GM12878 (cell line): ENCODE measurements around the gene OR9Q1.

Experiments used
- CBX5 ChIP-seq: sonication (generic); IDR thresholded peaks from 2 replicates; pipeline ENCODE4 v1.6.1; 2016; ENCODE audit warnings: low read depth, moderate library complexity, mild to moderate bottlenecking, inconsistent platforms
- E2F8 ChIP-seq: fragments of 450-650 bp; IDR thresholded peaks from 2 replicates; pipeline ENCODE4 v1.6.1; 2018; ENCODE audit warnings: mild to moderate bottlenecking, low read depth, moderate library complexity; ENCODE audit not compliant: partially characterized antibody
- EED ChIP-seq: sonication (generic); IDR thresholded peaks from 2 replicates; pipeline ENCODE4 v1.6.1; 2016; ENCODE audit warnings: antibody characterized with exemption, low read depth
- EP300 ChIP-seq, 2 experiments: fragments of 150-350 bp in 1 of 2; IDR thresholded peaks; 2 replicates each; pipeline ENCODE4 v1.6.1; 2011 to 2012; ENCODE audit warnings: low read depth in 2 of 2, low read length in 2 of 2, borderline replicate concordance in 1 of 2, improper control_type of control experiment in 1 of 2, inconsistent platforms in 1 of 2; ENCODE audit not compliant: control insufficient read depth in 1 of 2
- FOXK2 ChIP-seq: fragments of 450-650 bp; IDR thresholded peaks from 2 replicates; pipeline ENCODE4 v1.6.1; 2017; ENCODE audit warnings: mild to moderate bottlenecking, moderate library complexity
- HSF1 ChIP-seq: fragments of 150-350 bp; IDR thresholded peaks from 2 replicates; pipeline ENCODE4 v1.6.1; 2014; ENCODE audit warnings: mild to moderate bottlenecking, low read depth, low read length
- POLR2A ChIP-seq: IDR thresholded peaks from 2 replicates; pipeline ENCODE4 v1.6.1; 2011; ENCODE audit warnings: low read depth, mild to moderate bottlenecking, low read length
- RAD21 ChIP-seq: IDR thresholded peaks from 2 replicates; pipeline ENCODE4 v1.6.1; 2011; ENCODE audit warnings: mild to moderate bottlenecking, low read depth, low read length, moderate library complexity; ENCODE audit not compliant: insufficient read depth
- SIX5 ChIP-seq: IDR thresholded peaks from 2 replicates; pipeline ENCODE4 v1.6.1; 2011; ENCODE audit warnings: mild to moderate bottlenecking, low read depth, low read length, moderate library complexity; ENCODE audit not compliant: severe bottlenecking
- SMAD1 ChIP-seq: fragments of 450-650 bp; IDR thresholded peaks from 2 replicates; pipeline ENCODE4 v1.6.1; 2018; ENCODE audit warnings: mild to moderate bottlenecking, low read depth; ENCODE audit not compliant: partially characterized antibody
- SUZ12 ChIP-seq: fragments of 200-600 bp; sonication (generic); IDR thresholded peaks from one replicate; pipeline ENCODE4 v1.6.1; 2018; ENCODE audit warnings: antibody characterized with exemption, mild to moderate bottlenecking; ENCODE audit not compliant: unreplicated experiment
- YBX1 ChIP-seq: fragments of 450-650 bp; IDR thresholded peaks from 2 replicates; pipeline ENCODE4 v1.6.1; 2016; ENCODE audit warnings: antibody characterized with exemption
- ZNF217 ChIP-seq: fragments of 450-650 bp; IDR thresholded peaks from 2 replicates; pipeline ENCODE4 v1.6.1; 2017; ENCODE audit warnings: antibody characterized with exemption, mild to moderate bottlenecking
- TF ChIP-seq, protein P1 (sequence below), 3 experiments: IDR thresholded peaks in 2 of 3; conservative IDR thresholded peaks in 1 of 3; 2 replicates each; pipeline ENCODE4 v1.5.1; 2011; ENCODE audit warnings: low read depth in 3 of 3, low read length in 3 of 3, mild to moderate bottlenecking in 3 of 3, control low read depth in 2 of 3, moderate library complexity in 2 of 3, inconsistent platforms in 1 of 3, mixed read lengths in 1 of 3; ENCODE audit not compliant: control insufficient read depth in 2 of 3, insufficient read depth in 1 of 3; ENCODE audit errors: extremely low read depth in 1 of 3

- no peak for TF ChIP-seq POLR2A
- TF ChIP-seq CBX5 = no peak
- TF ChIP-seq ZNF217 = no peak
- no peak for TF ChIP-seq EP300 (IDR thresholded peaks at IDR 0.05; ENCODE audit: borderline replicate concordance in 1 of 2, control insufficient read depth in 1 of 2, low read depth in 2 of 2, low read length in 2 of 2)
- no peak for TF ChIP-seq YBX1
- TF ChIP-seq, protein P1, sequence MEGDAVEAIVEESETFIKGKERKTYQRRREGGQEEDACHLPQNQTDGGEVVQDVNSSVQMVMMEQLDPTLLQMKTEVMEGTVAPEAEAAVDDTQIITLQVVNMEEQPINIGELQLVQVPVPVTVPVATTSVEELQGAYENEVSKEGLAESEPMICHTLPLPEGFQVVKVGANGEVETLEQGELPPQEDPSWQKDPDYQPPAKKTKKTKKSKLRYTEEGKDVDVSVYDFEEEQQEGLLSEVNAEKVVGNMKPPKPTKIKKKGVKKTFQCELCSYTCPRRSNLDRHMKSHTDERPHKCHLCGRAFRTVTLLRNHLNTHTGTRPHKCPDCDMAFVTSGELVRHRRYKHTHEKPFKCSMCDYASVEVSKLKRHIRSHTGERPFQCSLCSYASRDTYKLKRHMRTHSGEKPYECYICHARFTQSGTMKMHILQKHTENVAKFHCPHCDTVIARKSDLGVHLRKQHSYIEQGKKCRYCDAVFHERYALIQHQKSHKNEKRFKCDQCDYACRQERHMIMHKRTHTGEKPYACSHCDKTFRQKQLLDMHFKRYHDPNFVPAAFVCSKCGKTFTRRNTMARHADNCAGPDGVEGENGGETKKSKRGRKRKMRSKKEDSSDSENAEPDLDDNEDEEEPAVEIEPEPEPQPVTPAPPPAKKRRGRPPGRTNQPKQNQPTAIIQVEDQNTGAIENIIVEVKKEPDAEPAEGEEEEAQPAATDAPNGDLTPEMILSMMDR (IDR thresholded peaks at IDR 0.05 in 2 of 3, conservative IDR thresholded peaks at IDR 0.05 in 1 of 3; ENCODE audit: control insufficient read depth in 2 of 3, extremely low read depth in 1 of 3, insufficient read depth in 1 of 3, low read depth in 3 of 3, low read length in 3 of 3) = no peak
- TF ChIP-seq SMAD1 = no peak
- no peak for TF ChIP-seq SUZ12
- no peak for TF ChIP-seq RAD21
- no peak for TF ChIP-seq EED
- no peak for TF ChIP-seq SIX5
- no peak for TF ChIP-seq FOXK2
- no peak for TF ChIP-seq E2F8
- no peak for TF ChIP-seq HSF1
Observed at GRCh38 chr11:58192229-58192628, 168.5 kb downstream of the OR9Q1 start.
